ENCODE data around the gene C1orf141.
"Not testable (repeated sequence)": the region's sequence is repeated elsewhere in the genome, so short reads cannot be mapped to it uniquely, and the experiment has no call there.

DNA sequence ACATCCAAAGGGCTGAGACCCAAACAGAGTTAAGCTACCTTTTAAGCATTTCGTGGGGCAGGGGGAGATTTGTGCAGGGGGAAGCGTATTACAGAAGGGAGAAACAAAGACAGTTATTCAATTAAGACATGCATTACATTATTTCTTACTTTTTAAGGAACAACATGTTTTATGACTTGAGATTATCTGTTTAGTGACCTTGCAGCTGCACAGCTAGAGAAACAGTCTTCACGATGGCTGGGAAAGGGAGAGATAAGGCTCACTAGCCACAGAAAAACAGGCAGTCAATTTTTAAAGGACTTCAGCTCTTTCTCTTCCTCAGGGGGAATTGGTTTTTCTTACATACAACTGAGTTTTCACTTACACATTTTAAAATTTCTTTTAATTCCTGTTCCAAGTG lies 7.1 kb upstream of the C1orf141 start:
- TF ChIP-seq, protein P1, sequence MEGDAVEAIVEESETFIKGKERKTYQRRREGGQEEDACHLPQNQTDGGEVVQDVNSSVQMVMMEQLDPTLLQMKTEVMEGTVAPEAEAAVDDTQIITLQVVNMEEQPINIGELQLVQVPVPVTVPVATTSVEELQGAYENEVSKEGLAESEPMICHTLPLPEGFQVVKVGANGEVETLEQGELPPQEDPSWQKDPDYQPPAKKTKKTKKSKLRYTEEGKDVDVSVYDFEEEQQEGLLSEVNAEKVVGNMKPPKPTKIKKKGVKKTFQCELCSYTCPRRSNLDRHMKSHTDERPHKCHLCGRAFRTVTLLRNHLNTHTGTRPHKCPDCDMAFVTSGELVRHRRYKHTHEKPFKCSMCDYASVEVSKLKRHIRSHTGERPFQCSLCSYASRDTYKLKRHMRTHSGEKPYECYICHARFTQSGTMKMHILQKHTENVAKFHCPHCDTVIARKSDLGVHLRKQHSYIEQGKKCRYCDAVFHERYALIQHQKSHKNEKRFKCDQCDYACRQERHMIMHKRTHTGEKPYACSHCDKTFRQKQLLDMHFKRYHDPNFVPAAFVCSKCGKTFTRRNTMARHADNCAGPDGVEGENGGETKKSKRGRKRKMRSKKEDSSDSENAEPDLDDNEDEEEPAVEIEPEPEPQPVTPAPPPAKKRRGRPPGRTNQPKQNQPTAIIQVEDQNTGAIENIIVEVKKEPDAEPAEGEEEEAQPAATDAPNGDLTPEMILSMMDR (IDR thresholded peaks at IDR 0.05) = not testable (repeated sequence)
- TF ChIP-seq POLR2A (IDR thresholded peaks at IDR 0.05) = not testable (repeated sequence)
